ENCODE data around the gene CST9L.

DNA sequence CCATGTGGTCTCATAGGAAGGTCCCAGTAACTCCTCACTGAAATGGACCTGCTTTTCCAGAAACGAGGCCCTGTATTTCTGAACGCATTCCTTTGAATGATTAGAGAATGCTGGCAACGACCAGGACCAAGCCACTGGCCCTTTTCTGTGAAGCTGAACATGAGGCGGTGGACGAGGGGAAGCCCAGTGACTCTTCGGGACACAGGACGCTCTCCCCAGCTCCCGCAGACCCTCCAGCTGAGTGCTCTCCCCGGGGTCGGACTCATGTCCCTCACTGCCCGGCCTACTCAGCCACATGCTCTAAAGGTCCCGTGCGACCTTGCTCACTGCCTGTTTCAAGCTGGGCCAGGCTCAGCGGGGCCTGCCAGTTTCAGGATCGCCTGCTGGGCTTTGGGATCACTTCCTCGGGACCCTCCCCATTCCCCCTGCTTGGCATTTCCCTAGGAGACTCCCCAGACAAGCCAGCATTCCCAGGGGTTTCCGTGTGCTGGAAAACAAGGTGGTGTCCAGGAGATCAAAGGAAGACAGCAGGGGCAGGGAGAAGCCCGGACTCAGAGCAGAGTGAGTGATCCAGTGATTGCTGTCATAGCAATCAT lies 40.1 kb upstream of the CST9L start:
- TF ChIP-seq CTCF (conservative IDR thresholded peaks at IDR 0.05; ENCODE audit: low read length) (no peak), EZH2phosphoT487 (IDR thresholded peaks at IDR 0.05; ENCODE audit: borderline replicate concordance, low read depth, low read length) (no peak)

Data from OCI-LY7 (cell line).